Astrocyte (in vitro differentiated cells and primary cell): ENCODE data around the gene PFKL. TPM values are rescaled to one million over a fixed set of nuclear protein-coding genes. Genes with fewer than 3 reads are reported as not detected.

ENCODE experiments used
- DNase-seq: peaks from one replicate; pipeline ENCODE4 v3.0.0-alpha.2; 2010; ENCODE audit warnings: low read depth
- FAIRE-seq: peaks from 2 replicates; lab custom pipeline; 2011; peaks lifted over from hg19 to GRCh38; lab: Jason Lieb, UNC
- H2AFZ ChIP-seq: 2 replicates; pipeline ENCODE4 v1.6.0; 2012; ENCODE audit warnings: low read depth, low read length, inconsistent platforms
- H3K27ac ChIP-seq: 2 replicates; pipeline ENCODE4 v1.5.1; 2011; ENCODE audit warnings: low read depth, low read length, inconsistent platforms
- H3K27me3 ChIP-seq: 2 replicates; pipeline ENCODE4 v1.6.0; 2011; ENCODE audit warnings: low read length, inconsistent platforms; ENCODE audit not compliant: insufficient read depth
- H3K36me3 ChIP-seq: 2 replicates; pipeline ENCODE4 v1.5.1; 2011; ENCODE audit warnings: low read length, inconsistent platforms; ENCODE audit not compliant: insufficient read depth
- H3K4me1 ChIP-seq: 2 replicates; pipeline ENCODE4 v1.5.1; 2011; ENCODE audit warnings: low read length, inconsistent platforms; ENCODE audit not compliant: insufficient read depth
- H3K4me2 ChIP-seq: 2 replicates; pipeline ENCODE4 v1.6.0; 2012; ENCODE audit warnings: low read length, inconsistent platforms
- H3K4me3 ChIP-seq: 2 replicates; pipeline ENCODE4 v1.5.1; 2011; ENCODE audit warnings: low read depth, mild to moderate bottlenecking, low read length, inconsistent platforms; ENCODE audit not compliant: insufficient read depth
- H3K79me2 ChIP-seq: 2 replicates; pipeline ENCODE4 v1.6.0; 2012; ENCODE audit warnings: mild to moderate bottlenecking, low read length, inconsistent platforms; ENCODE audit not compliant: insufficient read depth
- H3K9ac ChIP-seq: 2 replicates; pipeline ENCODE4 v1.6.0; 2012; ENCODE audit warnings: mild to moderate bottlenecking, low read length, inconsistent platforms
- H3K9me3 ChIP-seq: 2 replicates; pipeline ENCODE4 v1.5.1; 2012; ENCODE audit warnings: low read depth, mild to moderate bottlenecking, low read length, inconsistent platforms; ENCODE audit not compliant: insufficient read depth
- H4K20me1 ChIP-seq: 2 replicates; pipeline ENCODE4 v1.6.0; 2012; ENCODE audit warnings: low read length, inconsistent platforms; ENCODE audit not compliant: insufficient read depth
- H3K27ac Mint-ChIP-seq: one replicate; pipeline ENCODE4 v1.8.0; 2021; ENCODE audit warnings: mild to moderate bottlenecking, mixed read lengths; ENCODE audit not compliant: unreplicated experiment
- H3K27me3 Mint-ChIP-seq: one replicate; pipeline ENCODE4 v1.8.0; 2021; ENCODE audit warnings: low read depth, mixed read lengths; ENCODE audit not compliant: unreplicated experiment
- H3K36me3 Mint-ChIP-seq: one replicate; pipeline ENCODE4 v1.8.0; 2021; ENCODE audit warnings: low read depth, mixed read lengths; ENCODE audit not compliant: unreplicated experiment
- H3K4me1 Mint-ChIP-seq: one replicate; pipeline ENCODE4 v1.8.0; 2021; ENCODE audit warnings: low read depth, mixed read lengths; ENCODE audit not compliant: unreplicated experiment
- H3K4me3 Mint-ChIP-seq: one replicate; pipeline ENCODE4 v1.8.0; 2021; ENCODE audit warnings: mild to moderate bottlenecking, moderate library complexity, mixed read lengths; ENCODE audit not compliant: unreplicated experiment
- H3K9me3 Mint-ChIP-seq: one replicate; pipeline ENCODE4 v1.8.0; 2021; ENCODE audit warnings: mild to moderate bottlenecking, mixed read lengths; ENCODE audit not compliant: unreplicated experiment
- CTCF ChIP-seq: IDR thresholded peaks from 2 replicates; pipeline ENCODE4 v1.5.1; 2011; ENCODE audit warnings: low read depth, mild to moderate bottlenecking, inconsistent platforms, low read length, moderate library complexity; ENCODE audit not compliant: insufficient read depth
- EZH2 ChIP-seq: IDR thresholded peaks from 2 replicates; pipeline ENCODE4 v1.6.1; 2012; ENCODE audit warnings: mild to moderate bottlenecking, low read length, inconsistent platforms; ENCODE audit not compliant: insufficient read depth
- total RNA-seq: library from RNA; stranded (reverse); gene quantifications from 2 replicates; pipeline ENCODE4 v1.2.1, GENCODE V29; 2021

PFKL gene
- total RNA-seq, 1 donor from 2014 or later, result 109 TPM

GRCh38 chr21:44335266-44336059 is 35.6 kb downstream of the PFKL start:
- Histone ChIP-seq H3K27ac (no peak overlapping the region), H2AFZ (no peak overlapping the region), H3K9ac (no peak overlapping the region), H3K79me2 (no peaks in the 10 kb centered on the region), H3K27me3 (no peaks in the 10 kb centered on the region), H3K4me3 (no peak overlapping the region), H4K20me1 (no peaks in the 10 kb centered on the region), H3K4me2 (no peak overlapping the region), H3K4me1 (peaks cover 14% of the 10 kb centered on the region), H3K9me3 (no peaks in the 10 kb centered on the region), H3K36me3 (no peaks in the 10 kb centered on the region)
- DNase-seq, result no peak
- H3K4me3 Mint-ChIP-seq, result no peak overlapping the region
- H3K36me3 Mint-ChIP-seq, result peaks cover 2% of the 10 kb centered on the region
- no peak for FAIRE-seq
- H3K9me3 Mint-ChIP-seq, result no peaks in the 10 kb centered on the region
- peaks cover 2% of the 10 kb centered on the region for H3K27me3 Mint-ChIP-seq
- H3K4me1 Mint-ChIP-seq, result peaks cover 7% of the 10 kb centered on the region
- no peak overlapping the region for H3K27ac Mint-ChIP-seq
- no peak for TF ChIP-seq EZH2

- Histone ChIP-seq H3K9ac (no peak overlapping the region), H3K27me3 (no peaks in the 10 kb centered on the region), H4K20me1 (no peaks in the 10 kb centered on the region), H3K4me1 (peaks cover 14% of the 10 kb centered on the region), H2AFZ (no peak overlapping the region), H3K9me3 (no peaks in the 10 kb centered on the region), H3K4me2 (no peak overlapping the region), H3K36me3 (no peaks in the 10 kb centered on the region), H3K27ac (no peak overlapping the region), H3K79me2 (no peaks in the 10 kb centered on the region), H3K4me3 (no peak overlapping the region)
- H3K27me3 Mint-ChIP-seq, result no peaks in the 10 kb centered on the region
- H3K27ac Mint-ChIP-seq, result no peak overlapping the region
- no peaks in the 10 kb centered on the region for H3K36me3 Mint-ChIP-seq
- no peak overlapping the region for H3K4me3 Mint-ChIP-seq
- DNase-seq (no peak), FAIRE-seq (no peak)
- no peaks in the 10 kb centered on the region for H3K9me3 Mint-ChIP-seq
- no peak for TF ChIP-seq CTCF
- TF ChIP-seq EZH2, result no peak
- peaks cover 4% of the 10 kb centered on the region for H3K4me1 Mint-ChIP-seq
Observed at GRCh38 chr21:44337449-44337848, 37.6 kb downstream of the PFKL start.

GRCh38 chr21:44337941-44338895 is 38.4 kb downstream of the PFKL start:
- TF ChIP-seq CTCF, result no peak
- no peak for TF ChIP-seq EZH2

More at GRCh38 chr21:44337941-44338895, 38.4 kb downstream of the PFKL start:
- Histone ChIP-seq H3K9me3 (no peaks in the 10 kb centered on the region), H3K36me3 (no peaks in the 10 kb centered on the region), H3K9ac (peak overlapping the region; percentile 41), H3K4me1 (peaks cover 14% of the 10 kb centered on the region), H3K27ac (no peak overlapping the region), H3K4me2 (peak overlapping the region; percentile 96), H4K20me1 (no peaks in the 10 kb centered on the region), H2AFZ (peak overlapping the region; percentile 71), H3K79me2 (no peaks in the 10 kb centered on the region), H3K4me3 (peak overlapping the region; percentile 59), H3K27me3 (no peaks in the 10 kb centered on the region)
- no peaks in the 10 kb centered on the region for H3K9me3 Mint-ChIP-seq
- no peaks in the 10 kb centered on the region for H3K36me3 Mint-ChIP-seq
- H3K27me3 Mint-ChIP-seq, result no peaks in the 10 kb centered on the region
- H3K27ac Mint-ChIP-seq, result no peak overlapping the region
- peak overlapping the region; percentile 79 for H3K4me3 Mint-ChIP-seq
- no peak for FAIRE-seq
- peaks cover 4% of the 10 kb centered on the region for H3K4me1 Mint-ChIP-seq
- DNase-seq, result peak; percentile 42
